Measurements from ENCODE around the gene TIRAP.

DNA sequence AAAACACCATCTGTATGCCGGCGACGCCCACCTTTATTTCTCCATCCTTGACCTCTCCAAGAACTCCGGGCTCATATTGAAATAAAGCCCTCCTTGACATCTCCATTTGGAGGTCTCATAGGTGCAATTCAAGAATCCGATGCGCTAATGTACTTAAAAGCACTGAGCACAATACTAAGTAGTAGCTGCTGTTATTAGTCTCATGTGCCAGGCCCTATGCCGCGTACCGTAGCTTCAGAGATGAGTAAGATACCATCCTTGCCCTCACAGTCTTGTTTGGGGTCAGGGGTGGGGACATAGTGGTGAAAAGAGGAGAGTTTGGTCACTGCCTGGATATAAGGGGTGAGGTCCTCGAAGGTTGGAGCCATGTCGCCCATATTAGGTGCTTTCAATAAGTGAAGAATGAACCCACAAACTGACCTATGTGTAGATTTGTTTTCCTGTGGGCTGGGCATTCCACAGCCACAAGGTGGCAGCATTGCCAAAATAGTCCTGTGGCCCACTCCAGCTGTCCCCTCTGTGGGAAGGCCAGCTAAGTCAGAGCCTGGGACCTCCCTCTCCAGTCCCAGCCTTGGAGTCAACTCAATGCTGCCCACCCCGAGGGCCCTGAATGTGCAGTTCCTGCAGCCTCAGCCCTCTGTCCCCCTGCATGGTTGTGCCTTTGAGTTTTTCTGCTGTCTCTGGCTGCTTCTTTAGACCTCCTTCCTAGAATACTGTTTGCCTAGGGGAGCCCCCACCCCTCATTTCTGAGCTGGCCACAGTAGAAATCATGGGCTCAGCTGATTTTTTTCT lies 27.5 kb downstream of the TIRAP start:
- TF ChIP-seq, protein P1, sequence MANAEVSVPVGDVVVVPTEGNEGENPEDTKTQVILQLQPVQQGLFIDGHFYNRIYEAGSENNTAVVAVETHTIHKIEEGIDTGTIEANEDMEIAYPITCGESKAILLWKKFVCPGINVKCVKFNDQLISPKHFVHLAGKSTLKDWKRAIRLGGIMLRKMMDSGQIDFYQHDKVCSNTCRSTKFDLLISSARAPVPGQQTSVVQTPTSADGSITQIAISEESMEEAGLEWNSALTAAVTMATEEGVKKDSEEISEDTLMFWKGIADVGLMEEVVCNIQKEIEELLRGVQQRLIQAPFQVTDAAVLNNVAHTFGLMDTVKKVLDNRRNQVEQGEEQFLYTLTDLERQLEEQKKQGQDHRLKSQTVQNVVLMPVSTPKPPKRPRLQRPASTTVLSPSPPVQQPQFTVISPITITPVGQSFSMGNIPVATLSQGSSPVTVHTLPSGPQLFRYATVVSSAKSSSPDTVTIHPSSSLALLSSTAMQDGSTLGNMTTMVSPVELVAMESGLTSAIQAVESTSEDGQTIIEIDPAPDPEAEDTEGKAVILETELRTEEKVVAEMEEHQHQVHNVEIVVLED (CRISPR knock-in tag; IDR thresholded peaks at IDR 0.05), result no peak
- TF ChIP-seq SMAD3 (CRISPR knock-in tag; conservative IDR thresholded peaks at IDR 0.05) (no peak), SP1 (CRISPR knock-in tag; IDR thresholded peaks at IDR 0.05) (no peak), EZH2 (IDR thresholded peaks at IDR 0.05; ENCODE audit: borderline replicate concordance, low read depth, low read length) (no peak), JUNB (CRISPR knock-in tag; conservative IDR thresholded peaks at IDR 0.05) (no peak), STAT5B (CRISPR knock-in tag; IDR thresholded peaks at IDR 0.05) (no peak), ARNT (IDR thresholded peaks at IDR 0.05) (no peak)

Measured in K562 (cell line).